ENCODE data around the gene CENPT.

The CENPT gene, protein sequence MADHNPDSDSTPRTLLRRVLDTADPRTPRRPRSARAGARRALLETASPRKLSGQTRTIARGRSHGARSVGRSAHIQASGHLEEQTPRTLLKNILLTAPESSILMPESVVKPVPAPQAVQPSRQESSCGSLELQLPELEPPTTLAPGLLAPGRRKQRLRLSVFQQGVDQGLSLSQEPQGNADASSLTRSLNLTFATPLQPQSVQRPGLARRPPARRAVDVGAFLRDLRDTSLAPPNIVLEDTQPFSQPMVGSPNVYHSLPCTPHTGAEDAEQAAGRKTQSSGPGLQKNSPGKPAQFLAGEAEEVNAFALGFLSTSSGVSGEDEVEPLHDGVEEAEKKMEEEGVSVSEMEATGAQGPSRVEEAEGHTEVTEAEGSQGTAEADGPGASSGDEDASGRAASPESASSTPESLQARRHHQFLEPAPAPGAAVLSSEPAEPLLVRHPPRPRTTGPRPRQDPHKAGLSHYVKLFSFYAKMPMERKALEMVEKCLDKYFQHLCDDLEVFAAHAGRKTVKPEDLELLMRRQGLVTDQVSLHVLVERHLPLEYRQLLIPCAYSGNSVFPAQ

DNA sequence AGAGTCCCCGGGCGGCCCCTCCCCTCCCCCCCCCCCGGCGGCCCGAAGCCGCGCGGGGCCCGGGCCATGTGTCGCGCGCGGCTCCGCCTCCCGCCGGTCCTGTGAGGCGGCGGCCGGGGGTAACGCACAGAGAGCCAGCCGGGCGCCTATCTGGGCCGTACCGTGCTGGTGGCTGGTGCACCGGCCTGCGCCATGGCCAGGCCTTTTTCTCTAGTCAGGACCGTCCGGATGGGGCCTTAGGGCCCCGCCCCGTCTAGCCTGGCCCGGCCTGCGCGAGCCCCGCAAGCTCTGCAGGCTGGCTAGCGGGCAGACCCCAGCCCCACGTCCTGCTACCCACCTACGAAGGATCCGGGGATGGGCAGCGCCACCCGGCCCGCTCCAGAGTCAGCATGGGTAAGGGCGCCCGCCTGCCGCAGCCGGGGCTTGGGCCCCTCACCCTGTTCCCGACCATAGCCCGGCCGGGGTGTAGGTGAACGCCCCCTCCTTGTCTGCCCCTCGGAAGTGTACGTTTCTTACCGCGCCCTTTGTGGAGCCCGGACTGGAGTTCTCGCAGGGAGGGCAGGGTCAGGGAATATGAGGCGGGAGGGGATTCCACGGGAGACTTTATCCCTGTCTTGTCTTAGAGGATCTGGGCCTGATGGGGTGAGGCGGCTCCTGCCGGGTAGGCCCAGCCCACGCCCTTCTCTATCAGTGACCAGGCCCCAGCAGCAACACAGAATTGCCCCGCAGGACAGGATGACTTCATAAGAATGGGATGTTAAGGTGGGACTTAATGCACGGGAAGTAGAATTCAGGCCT is at the start of gene CENPT:
Gene CENPT (minus strand): TSS at position 630 of the 798 bp plus-strand sequence. CDS start 13,834 bp downstream, outside the sequence.
- DNase-seq (ENCODE audit: low spot score) = peak; percentile 83

DNA sequence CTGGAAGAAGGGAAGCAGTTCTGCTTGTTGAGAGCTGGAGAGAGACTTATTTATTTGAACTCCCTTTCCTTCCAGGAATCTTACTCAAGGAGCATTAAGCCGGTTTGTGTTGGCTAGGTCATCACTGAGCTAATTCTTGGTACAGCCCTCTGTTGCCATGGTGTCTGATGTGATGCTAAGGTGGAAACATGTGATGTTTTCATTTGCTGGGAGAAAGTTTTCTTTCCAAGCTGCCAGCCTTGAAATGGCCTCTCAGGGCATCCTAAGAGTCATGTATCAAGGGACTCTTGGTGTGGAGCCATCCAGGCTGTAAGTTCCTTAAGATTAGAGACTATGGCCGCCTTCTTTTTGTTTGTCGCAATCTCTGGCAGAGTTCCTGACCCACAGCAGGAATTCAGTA is 49.7 kb upstream of the CENPT start:
- peak; percentile 43 for DNase-seq (ENCODE audit: low spot score)

DNA sequence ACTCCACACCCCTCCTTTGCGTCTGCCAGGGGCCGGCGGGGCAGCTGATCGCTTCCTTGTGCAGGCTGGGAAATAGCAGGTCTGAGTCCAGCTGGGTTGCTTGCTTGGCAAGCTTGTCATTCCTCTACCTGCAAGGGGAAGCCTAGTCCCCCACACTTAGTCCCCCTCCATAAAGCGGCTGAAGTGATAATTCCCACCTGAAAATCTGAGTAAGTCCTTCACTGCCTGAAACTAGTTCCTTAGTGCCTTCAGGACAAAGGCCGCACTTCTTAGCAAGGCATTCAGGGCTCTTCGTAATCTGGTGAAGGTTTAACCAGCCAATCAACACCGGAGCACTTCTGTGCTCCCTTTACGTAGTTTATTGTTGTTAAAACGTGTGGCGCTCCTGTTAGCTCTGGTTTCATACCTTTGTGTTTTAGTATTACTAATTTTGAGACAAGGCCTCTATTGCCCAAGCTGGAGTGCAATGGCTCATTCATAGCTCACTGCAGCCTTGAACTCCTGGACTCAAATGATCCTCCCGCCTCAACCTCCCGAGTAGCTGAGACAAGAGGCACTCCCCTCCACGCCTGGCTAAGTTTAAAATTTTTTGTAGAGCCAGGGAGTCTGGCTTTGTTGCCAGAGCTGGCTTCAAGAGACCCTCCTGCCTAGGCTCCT is 46.4 kb upstream of the CENPT start:
- no peak for DNase-seq (ENCODE audit: low spot score)

DNA sequence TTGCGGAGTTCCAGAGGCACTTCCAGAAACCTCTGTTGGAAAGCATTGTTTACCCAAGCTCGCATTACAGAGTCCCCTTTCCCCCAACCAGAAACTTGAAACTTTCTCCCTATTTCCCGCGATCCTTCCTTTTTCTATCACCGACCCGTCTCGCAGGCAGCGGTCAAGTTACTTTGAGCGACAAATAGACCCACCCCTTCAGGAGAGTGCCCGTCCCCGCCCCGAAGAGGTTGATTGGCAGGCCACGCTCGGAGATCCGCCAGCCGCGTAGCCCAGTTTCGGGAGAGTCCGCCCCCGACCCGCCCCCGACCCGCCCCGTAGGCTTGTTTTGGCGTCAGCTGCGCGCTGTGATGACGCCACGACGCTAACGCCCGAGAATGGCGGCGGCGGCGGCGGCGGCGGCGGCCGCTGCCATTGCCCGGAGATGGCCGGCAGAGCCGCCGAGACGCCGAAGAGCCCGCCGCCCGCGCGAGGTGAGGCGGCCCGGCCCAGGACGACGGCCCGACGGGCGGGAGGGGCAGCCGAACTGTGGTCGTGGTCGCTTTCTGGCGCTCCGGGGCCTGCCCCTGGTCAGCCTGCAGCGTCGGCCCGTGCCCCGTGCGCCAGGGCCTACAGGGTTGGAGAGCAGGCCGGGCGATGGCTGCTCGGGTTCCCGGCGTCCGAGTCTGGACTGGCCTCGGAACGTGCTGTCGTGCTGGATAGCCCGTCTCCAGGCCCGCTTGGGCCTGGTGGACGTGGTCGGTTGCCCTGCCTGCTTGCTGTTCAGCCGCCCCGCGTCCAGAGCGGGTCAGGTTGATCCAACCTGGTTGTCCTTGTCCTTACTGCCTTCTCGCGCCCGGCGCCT is 45.6 kb upstream of the CENPT start, which contains the start of gene PSKH1:
Gene PSKH1 (plus strand): TSS at position 356 of the 844 bp plus-strand sequence. CDS start 15,496 bp downstream, outside the sequence.
- DNase-seq (ENCODE audit: low spot score) = peak; percentile 99

DNA sequence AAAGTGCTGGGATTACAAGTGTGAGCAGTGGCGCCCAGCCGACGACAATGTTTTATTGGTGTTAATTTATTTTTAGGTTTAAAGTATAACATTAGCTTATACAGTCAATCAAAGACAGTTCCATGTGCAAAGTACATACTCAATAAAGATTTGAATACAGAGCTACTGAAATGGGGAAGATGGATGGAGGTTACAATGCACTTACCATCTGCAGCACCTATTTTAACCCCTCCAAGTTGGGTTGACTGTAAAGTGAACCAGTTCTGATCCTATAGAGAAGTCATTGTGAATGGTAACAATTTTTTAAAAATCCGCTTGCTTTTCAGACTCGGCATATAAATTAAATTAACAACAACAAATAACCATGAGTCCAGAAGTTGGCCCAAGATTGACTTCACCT is 44.9 kb upstream of the CENPT start:
- DNase-seq (ENCODE audit: low spot score) = no peak

DNA sequence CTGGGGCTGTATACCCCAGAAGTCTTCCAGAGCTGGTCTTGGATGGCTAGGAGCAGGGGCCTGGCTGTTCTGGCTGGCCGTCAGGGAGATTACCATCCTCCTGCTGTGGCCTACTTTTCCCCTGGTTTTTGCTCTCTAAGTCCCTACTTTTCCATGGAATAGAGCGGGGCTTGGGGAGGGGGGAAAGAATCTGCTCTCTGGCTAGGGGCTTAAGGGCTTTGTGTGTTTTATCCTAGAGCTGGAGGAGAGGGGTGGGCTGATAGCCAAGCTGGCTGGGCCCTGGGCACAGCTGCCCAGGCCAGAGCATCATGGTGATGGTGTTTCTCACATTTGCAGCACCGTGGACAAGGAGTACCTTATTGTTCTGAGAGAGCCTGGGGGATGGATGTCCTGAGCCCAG is 40.8 kb upstream of the CENPT start:
- no peak for DNase-seq (ENCODE audit: low spot score)

DNA sequence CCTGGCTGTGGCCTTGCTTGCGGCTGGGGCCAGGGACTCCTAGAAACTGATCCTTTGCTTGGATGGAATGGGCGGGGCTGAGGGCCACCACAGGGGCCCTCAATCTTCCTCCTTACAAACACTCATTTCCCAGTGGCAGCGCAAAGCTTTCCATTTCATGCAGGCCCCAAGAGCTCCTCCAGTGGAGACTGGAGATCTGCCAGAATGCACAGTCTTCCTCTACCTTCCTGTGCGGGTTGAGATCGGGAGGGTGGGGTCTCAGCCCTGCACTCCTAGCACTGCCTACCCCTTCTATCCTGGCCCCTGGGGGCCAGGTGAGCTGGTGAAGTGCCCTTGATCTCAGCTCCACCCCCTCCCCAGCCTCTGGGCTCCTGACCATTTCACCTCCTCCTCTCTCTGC is 38.9 kb upstream of the CENPT start:
- no peak for DNase-seq (ENCODE audit: low spot score)

DNA sequence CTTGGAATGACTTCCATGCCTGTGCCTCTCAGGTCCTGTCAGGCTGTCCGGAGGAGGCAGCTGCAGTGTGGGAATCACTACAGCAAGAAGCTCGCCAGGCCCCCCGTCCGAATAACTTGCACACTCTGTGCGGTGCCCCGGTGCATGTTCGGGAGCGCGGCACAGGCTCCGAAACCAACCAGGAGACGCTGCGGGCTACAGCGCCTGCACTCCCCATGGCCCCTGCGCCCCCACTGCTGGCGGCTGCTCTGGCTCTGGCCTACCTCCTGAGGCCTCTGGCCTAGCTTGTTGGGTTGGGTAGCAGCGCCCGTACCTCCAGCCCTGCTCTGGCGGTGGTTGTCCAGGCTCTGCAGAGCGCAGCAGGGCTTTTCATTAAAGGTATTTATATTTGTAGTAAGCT is 38.5 kb upstream of the CENPT start:
- DNase-seq (ENCODE audit: low spot score) = no peak

DNA sequence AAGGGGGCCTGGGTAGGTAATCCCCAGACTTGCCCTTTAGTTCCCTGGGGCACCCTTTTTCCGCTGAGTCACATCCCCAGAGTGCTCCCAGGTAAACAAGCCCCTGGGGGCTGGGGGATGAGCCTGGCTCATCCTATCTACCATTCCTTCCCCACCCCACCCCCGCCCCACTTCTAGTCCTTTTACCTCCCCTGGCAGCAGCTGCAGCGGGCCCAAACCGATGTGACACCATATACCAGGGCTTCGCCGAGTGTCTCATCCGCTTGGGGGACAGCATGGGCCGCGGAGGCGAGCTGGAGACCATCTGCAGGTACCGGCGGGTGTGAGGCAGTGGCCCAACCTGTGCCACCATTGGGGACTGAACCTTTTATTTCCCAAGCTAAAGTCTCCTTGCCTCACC is 38.1 kb upstream of the CENPT start:
- DNase-seq (ENCODE audit: low spot score) = no peak

DNA sequence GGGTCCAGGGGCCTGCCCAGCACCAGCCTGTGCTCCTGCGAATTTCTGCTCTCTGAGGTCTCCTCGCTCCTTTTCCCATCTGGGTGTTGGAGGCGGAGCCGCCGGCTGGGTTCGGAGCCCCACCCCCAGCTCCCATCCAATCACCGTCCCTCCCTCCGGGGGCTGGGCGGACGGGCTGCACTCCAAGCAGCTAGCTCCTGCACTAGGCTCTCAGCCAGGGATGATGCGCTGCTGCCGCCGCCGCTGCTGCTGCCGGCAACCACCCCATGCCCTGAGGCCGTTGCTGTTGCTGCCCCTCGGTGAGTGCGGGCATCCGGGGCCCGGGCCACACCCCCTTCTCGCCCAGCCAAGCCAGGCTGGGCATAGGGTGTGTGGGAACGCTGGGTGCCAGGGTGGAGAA is 37.2 kb upstream of the CENPT start, which contains the start of gene NRN1L:
Gene NRN1L (plus strand): TSS at position 202 of the 400 bp plus-strand sequence. CDS start 19 bp downstream, at position 221.
- peak; percentile 98 for DNase-seq (ENCODE audit: low spot score)

DNA sequence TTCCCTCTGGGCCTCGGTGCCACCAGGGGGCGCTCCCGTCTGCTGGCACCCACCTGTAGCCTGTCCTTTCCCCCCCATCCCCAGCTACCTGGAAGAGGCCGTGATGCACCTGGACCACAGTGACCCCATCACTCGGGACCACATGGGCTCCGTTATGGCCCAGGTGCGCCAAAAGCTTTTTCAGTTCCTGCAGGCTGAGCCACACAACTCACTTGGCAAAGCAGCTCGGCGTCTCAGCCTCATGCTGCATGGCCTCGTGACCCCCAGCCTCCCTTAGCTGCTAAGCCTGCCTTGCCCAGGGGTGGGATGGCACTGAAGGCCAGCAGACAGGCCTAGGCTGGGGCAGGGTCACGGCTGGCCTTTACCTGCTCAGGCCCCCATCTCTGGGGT is 36.4 kb upstream of the CENPT start:
- peak; percentile 79 for DNase-seq (ENCODE audit: low spot score)

DNA sequence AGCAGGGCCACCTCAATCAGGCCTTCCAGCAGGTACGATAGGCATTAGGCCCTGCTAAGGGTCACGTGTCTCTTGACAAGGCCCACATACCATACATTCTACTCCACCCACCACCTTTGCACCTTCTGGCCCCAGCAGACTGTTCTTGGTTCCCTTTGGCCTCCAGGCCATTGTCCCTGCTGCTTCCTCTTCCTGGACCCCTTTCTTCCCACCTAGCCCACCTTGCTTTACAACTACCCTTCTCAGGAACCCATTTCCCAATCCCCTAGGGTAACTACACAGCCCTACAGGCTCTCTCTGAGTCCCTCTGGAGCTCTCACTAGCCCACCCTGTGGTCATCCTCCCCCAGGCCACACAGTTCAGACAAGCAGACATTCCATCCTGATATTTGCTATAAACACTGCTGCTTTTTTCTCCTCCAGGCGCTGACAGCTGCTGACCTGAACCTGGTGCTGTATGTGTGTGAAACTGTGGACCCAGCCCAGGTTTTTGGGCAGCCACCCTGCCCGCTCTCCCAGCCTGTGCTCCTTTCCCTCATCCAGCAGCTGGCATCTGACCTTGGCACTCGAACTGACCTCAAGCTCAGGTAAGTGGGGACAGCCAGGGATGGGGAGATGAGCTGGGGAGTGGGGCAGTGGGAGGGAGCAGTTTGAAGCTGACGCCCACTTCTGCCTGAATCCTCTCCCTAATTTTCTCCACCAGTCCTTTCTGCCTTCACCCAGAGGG is 35.8 kb upstream of the CENPT start:
- DNase-seq (ENCODE audit: low spot score) = no peak

DNA sequence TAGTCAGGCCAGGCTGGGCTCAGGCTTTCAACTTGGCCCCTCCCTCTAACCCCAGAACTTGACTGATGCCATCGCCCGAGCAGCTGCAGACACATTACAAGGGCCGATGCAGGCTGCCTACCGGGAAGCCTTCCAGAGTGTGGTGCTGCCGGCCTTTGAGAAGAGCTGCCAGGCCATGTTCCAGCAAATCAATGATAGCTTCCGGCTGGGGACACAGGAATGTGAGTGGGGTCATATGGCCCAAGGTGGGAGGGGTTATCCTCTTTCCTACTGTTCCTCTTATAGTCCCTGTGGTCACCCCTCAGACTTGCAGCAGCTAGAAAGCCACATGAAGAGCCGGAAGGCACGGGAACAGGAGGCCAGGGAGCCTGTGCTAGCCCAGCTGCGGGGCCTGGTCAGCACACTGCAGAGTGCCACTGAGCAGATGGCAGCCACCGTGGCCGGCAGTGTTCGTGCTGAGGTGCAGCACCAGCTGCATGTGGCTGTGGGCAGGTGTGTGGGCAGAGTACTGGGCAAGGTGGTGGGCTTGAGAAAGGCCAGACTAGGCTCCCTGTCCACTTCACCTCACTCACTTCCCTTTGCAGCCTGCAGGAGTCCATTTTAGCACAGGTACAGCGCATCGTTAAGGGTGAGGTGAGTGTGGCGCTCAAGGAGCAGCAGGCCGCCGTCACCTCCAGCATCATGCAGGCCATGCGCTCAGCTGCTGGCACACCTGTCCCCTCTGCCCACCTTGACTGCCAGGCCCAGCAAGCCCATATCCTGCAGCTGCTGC is 35.1 kb upstream of the CENPT start:
- DNase-seq (ENCODE audit: low spot score) = no peak

DNA sequence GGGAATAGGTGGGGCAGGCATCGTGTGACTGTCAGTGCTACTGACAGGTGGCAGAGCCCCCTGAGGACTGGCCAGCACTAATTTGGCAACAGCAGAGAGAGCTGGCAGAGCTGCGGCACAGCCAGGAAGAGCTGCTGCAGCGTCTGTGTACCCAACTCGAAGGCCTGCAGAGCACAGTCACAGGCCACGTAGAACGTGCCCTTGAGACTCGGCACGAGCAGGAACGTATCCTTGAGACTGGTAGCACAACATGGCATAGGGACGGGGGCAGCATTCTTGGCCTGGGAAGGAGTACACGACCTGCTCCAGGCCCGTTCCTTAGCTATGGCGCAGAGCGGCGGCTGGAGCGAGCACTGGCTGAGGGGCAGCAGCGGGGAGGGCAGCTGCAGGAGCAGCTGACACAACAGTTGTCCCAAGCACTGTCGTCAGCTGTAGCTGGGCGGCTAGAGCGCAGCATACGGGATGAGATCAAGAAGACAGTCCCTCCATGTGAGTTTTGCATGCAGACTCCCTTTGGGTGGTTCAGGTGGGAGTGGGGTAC is 34.2 kb upstream of the CENPT start:
- no peak for DNase-seq (ENCODE audit: low spot score)

DNA sequence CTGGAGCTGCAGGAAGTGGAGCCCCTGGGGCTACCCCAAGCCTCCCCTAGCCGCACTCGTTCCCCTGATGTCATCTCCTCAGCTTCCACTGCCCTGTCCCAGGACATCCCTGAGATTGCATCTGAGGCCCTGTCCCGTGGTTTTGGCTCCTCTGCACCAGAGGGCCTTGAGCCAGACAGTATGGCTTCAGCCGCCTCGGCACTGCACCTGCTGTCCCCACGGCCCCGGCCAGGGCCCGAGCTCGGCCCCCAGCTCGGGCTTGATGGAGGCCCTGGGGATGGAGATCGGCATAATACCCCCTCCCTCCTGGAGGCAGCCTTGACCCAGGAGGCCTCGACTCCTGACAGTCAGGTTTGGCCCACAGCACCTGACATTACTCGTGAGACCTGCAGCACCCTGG is 33.1 kb upstream of the CENPT start:
- DNase-seq (ENCODE audit: low spot score) = no peak

DNA sequence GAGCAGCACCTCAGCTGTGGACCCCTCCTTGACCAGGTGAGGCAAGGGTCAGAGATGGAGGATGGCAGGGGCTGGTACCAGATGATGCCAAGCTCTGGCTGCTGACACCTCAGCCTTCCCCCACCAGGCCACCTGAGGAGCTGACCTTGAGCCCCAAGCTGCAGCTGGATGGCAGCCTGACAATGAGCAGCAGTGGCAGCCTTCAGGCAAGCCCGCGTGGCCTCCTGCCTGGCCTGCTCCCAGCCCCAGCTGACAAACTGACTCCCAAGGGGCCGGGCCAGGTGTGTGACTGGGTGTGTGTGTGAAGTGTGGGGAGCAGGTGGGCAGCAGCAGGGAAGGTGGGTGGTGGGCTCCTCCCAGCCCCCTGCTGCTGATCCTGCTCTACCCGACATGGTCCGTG is 32.4 kb upstream of the CENPT start:
- no peak for DNase-seq (ENCODE audit: low spot score)

DNA sequence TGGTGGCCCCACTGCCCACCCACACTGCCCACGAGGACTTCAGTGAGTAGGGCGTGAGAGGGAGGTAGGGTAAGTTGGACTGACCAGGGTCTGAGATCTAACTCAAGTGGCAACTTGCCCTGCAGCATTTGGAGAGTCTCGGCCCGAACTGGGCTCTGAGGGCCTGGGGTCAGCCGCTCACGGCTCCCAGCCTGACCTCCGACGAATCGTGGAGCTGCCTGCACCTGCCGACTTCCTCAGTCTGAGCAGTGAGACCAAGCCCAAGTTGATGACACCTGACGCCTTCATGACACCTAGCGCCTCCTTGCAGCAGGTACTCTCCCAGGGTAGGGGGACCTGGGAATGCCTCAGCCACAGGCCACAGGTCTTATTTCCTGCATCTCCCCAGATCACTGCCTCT is 32.0 kb upstream of the CENPT start:
- no peak for DNase-seq (ENCODE audit: low spot score)

DNA sequence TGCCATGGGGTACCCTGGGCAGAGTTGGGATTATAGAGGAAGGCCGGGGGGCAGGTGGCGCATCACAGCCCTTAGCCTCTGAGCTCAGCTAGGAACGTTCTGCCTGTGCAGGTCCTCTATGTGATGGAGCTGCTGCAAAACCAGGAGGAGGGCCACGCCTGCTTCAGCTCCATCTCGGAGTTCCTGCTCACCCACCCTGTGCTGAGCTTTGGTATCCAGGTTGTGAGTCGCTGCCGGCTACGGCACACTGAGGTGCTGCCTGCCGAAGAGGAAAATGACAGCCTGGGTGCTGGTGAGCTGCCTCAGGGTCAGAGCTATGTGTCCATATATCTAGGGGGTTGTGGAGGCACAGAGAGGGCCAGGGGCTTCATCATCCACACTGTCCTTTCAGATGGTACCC is 31.4 kb upstream of the CENPT start:
- no peak for DNase-seq (ENCODE audit: low spot score)

DNA sequence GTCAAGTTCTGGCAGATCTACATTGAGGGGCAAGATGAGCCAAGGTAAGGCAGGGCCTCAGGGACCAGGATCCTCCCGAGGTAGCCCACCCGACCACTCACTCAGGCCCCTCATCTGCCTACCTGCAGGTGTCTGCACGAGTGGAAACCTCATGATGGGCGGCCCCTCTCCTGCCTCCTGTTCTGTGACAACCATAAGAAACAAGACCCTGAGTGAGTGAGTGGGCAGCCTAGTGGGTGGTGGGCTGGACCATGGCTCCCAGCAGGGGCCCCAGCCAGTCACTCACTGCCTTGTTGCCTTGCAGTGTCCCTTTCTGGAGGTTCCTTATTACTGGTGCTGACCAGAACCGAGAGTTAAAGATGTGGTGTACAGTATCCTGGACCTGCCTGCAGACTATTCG is 30.7 kb upstream of the CENPT start:
- DNase-seq (ENCODE audit: low spot score) = no peak

DNA sequence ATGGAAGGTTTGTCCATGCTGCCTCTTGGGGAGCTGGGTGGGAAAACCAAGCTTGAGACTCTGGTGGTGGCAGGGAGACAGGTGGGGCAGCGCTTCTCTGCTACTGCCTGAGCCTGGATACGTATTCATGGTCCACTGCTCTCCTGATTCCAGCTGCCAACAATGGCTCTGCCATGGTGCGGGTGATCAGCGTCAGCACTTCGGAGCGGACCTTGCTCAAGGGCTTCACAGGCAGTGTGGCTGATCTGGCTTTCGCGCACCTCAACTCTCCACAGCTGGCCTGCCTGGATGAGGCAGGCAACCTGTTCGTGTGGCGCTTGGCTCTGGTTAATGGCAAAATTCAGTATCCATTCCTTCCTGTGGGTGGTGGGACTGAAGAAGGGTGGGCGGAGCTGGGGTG is 29.6 kb upstream of the CENPT start:
- no peak for DNase-seq (ENCODE audit: low spot score)
